Effector memory CD4-positive, alpha-beta T cell (primary cell): Measurements from ENCODE around the gene ZPBP.

Experiments used
- DNase-seq, 3 donors: peaks; one replicate each; pipeline ENCODE4 v3.0.0-alpha.2; 2020
- H3K27ac ChIP-seq: 2 replicates; pipeline ENCODE4 v1.7.0; 2013; ENCODE audit warnings: mild to moderate bottlenecking, low read length, moderate library complexity; ENCODE audit not compliant: insufficient read depth, poor library complexity, severe bottlenecking
- H3K27me3 ChIP-seq: replicated peaks from 2 replicates; pipeline ENCODE4 v1.7.0; 2013; ENCODE audit warnings: mild to moderate bottlenecking, low read length; ENCODE audit not compliant: insufficient read depth, control insufficient read depth, poor library complexity, severe bottlenecking
- H3K36me3 ChIP-seq: 2 replicates; pipeline ENCODE4 v1.7.0; 2013; ENCODE audit warnings: mild to moderate bottlenecking, low read length, moderate library complexity; ENCODE audit not compliant: control insufficient read depth, insufficient read depth
- H3K4me1 ChIP-seq: 2 replicates; pipeline ENCODE4 v1.7.0; 2013; ENCODE audit warnings: low read length, mild to moderate bottlenecking; ENCODE audit not compliant: control insufficient read depth, insufficient read depth, poor library complexity, severe bottlenecking
- H3K4me3 ChIP-seq: 2 replicates; pipeline ENCODE4 v1.7.0; 2013; ENCODE audit warnings: low read length, low read depth, mild to moderate bottlenecking; ENCODE audit not compliant: insufficient read depth, poor library complexity, severe bottlenecking
- H3K9me3 ChIP-seq: 2 replicates; pipeline ENCODE4 v1.7.0; 2013; ENCODE audit warnings: mild to moderate bottlenecking, low read length, moderate library complexity; ENCODE audit not compliant: control insufficient read depth

Gene ZPBP

DNA sequence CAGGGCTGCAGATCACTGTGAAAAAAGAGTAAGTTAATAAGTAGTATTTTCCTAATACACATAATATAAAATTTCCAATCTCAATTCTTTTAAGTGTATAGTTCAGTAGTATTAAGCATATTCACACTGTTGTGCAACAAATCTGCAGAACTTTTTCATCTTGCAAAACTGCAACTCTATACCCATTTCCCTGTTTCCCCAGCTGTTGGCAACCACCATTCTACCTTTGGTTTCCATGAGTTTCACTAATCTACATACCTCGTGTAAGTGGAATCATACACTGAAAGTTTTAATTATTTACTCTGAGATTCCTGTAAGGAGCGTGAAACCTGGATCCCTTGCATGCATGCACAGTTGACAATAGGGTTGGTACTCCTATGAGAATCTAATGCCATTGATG lies 155.4 kb downstream of the ZPBP start:
- Histone ChIP-seq H3K27ac (no peak overlapping the region), H3K27me3 (no peaks in the 10 kb centered on the region), H3K4me3 (no peak overlapping the region), H3K9me3 (peaks cover 5% of the 10 kb centered on the region), H3K4me1 (no peaks in the 10 kb centered on the region), H3K36me3 (no peaks in the 10 kb centered on the region)
- DNase-seq, result no peak

DNA sequence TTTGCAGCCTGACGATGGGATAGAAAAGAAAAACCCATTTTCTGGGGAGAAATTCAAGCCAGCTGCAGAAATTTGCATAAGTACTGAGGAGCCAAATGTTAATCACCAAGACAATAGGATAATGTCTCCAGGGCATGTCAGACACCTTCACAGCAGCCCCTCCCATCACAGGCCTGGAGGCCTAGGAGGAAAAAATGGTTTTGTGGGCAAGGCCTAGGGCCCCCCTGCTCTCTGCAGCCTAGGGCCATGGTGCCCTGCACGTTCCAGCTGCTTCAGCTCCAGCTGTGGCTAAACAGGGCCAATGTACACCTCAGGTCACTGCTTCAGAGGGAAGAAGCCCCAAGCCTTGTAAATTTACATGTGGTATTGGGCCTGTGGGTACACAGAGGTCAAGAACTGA lies 161.4 kb downstream of the ZPBP start:
- peaks cover 6% of the 10 kb centered on the region for H3K9me3 ChIP-seq
- no peaks in the 10 kb centered on the region for H3K4me1 ChIP-seq
- no peaks in the 10 kb centered on the region for H3K27me3 ChIP-seq
- no peak for DNase-seq
- H3K27ac ChIP-seq, result no peak overlapping the region
- H3K36me3 ChIP-seq, result no peaks in the 10 kb centered on the region
- H3K4me3 ChIP-seq, result no peak overlapping the region

DNA sequence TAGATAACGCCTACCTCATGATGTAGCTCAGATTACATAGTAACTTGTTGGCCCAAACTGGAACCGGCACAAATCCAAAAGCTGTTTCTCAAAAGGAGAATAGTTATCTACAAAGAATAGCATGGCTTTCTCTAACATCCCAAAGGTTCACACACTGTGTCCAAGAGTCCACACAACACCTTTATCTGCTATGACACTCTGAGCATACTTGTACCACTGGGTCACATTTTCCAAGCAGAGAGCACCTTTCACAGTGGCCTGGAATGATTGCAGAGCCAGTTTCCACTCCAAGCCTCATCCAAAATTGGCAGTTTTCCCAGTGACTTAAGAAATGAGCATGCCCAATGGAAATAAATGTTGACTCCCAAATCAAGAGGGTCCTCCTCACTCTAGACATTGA lies 164.3 kb downstream of the ZPBP start:
- Histone ChIP-seq H3K36me3 (no peaks in the 10 kb centered on the region), H3K9me3 (peaks cover 6% of the 10 kb centered on the region), H3K27ac (no peak overlapping the region), H3K27me3 (no peaks in the 10 kb centered on the region), H3K4me1 (no peaks in the 10 kb centered on the region), H3K4me3 (no peak overlapping the region)
- no peak for DNase-seq

DNA sequence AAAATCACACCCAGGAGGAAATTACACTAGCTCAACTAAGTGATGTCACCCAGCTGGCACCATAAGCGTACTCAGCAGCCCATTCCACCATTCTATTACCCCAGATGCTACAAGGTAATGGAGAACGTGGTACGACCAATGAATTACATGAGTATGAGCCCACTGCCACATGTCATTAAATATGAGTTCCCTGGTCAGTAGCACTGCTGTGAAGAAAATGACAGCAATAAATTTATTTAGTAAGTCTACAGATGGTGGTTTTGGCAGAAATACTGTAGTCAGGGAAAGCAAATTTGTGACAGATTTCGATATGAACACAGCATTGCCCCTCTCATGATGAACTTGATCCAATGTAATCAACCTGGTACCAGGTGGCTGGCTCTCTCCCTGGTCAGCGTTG lies 165.4 kb downstream of the ZPBP start:
- no peaks in the 10 kb centered on the region for H3K4me1 ChIP-seq
- no peak overlapping the region for H3K27ac ChIP-seq
- H3K9me3 ChIP-seq, result peaks cover 6% of the 10 kb centered on the region
- no peaks in the 10 kb centered on the region for H3K36me3 ChIP-seq
- DNase-seq, result no peak
- H3K4me3 ChIP-seq, result no peak overlapping the region
- H3K27me3 ChIP-seq, result no peaks in the 10 kb centered on the region

DNA sequence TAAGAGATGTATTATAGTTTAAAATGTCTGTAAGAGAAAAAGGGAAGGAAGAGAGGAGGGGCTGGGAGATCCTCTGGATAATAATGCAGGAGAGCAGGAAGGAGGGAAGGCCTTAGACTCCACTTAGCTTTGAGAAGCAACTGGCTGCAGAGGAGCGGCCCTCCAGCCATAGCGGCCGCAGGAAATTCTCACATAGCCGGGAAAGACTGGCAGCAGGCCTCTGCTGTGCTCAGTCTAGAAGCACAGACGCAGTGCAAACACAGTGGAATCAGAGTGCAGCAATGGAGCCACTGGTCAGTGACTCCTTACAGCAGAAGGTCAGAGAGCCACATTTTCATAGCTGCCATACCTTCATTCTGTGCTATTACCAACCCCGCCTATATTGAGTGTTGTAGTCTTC lies 166.3 kb downstream of the ZPBP start:
- Histone ChIP-seq H3K36me3 (no peaks in the 10 kb centered on the region), H3K4me3 (no peak overlapping the region), H3K27ac (no peak overlapping the region), H3K9me3 (peaks cover 4% of the 10 kb centered on the region), H3K4me1 (no peaks in the 10 kb centered on the region), H3K27me3 (no peaks in the 10 kb centered on the region)
- no peak for DNase-seq

DNA sequence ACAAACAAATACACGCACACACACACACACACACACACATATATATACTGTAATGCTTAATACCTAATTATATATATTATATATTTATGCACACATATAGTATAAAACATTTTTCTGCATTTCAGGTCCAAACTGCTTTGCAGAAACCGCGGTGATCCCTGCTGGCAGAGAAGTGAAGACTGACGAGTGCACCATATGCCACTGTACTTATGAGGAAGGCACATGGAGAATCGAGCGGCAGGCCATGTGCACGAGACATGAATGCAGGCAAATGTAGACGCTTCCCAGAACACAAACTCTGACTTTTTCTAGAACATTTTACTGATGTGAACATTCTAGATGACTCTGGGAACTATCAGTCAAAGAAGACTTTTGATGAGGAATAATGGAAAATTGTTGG lies 181.1 kb downstream of the ZPBP start:
- Histone ChIP-seq H3K4me1 (no peaks in the 10 kb centered on the region), H3K36me3 (no peaks in the 10 kb centered on the region), H3K27me3 (no peaks in the 10 kb centered on the region), H3K9me3 (no peaks in the 10 kb centered on the region), H3K4me3 (no peak overlapping the region), H3K27ac (no peak overlapping the region)
- DNase-seq, result no peak

DNA sequence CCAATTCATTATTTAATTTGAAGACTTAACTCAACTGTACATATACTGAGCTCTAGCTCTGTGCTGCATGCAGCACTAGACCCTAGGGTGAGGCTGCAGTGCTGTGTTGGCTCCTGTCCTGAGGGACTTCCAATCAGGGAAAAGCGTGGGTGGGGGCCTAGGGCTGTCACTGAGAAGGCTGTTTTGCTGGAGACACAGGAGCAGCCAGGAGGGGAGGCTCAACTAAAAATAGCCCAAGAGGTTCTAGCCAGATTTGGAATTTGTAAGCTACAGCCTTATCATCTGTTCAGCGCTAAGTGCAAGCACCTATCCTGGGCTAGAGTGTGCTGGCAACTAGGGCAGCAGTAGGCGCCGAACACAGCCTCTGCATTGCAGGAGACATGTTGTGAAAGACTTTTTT lies 198.5 kb downstream of the ZPBP start:
- no peaks in the 10 kb centered on the region for H3K36me3 ChIP-seq
- H3K27ac ChIP-seq, result no peak overlapping the region
- H3K4me3 ChIP-seq, result no peak overlapping the region
- no peaks in the 10 kb centered on the region for H3K4me1 ChIP-seq
- H3K27me3 ChIP-seq, result no peaks in the 10 kb centered on the region
- no peak for DNase-seq
- no peaks in the 10 kb centered on the region for H3K9me3 ChIP-seq

DNA sequence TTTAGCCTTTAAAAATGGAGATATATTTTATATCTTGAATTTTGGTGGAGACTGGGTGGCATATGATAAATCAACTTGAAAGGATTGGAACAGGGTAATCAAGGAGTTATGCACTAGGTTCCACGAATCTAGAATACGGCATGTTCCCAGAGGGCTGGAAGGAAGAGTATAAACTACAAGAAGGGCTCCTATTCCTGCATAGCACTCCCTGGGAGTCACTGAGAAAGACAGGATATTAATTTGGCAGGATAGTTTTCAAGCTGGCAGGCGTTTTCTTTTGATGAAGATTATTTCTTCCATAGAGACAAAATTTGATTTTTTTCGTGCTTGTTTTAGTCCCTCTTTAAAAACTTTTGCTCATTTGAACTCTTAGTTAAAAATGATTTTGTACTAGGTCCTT lies 199.9 kb downstream of the ZPBP start:
- no peak overlapping the region for H3K27ac ChIP-seq
- no peak for DNase-seq
- no peaks in the 10 kb centered on the region for H3K9me3 ChIP-seq
- H3K4me3 ChIP-seq, result no peak overlapping the region
- no peaks in the 10 kb centered on the region for H3K36me3 ChIP-seq
- no peaks in the 10 kb centered on the region for H3K4me1 ChIP-seq
- H3K27me3 ChIP-seq, result no peaks in the 10 kb centered on the region

DNA sequence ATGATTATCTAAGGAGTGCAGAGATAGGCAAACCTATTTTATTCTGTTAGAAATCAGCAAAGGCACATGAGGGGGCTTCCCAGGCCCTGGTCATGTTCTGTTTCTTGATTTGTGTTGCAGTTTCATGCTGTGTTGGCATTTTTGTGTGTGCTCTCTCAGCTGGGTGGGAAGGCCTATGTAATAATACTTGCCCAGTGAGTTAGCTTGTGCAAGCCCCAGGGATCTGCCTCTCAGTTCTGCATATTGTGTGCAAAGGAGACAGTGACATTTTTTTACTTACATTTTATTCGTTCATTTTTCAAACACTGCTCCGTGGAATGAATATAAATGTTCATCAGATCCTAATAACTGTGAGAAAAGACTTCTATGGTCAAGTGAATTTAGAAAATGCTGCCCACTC lies 200.6 kb downstream of the ZPBP start:
- H3K9me3 ChIP-seq, result no peaks in the 10 kb centered on the region
- no peak overlapping the region for H3K4me3 ChIP-seq
- no peak for DNase-seq
- no peak overlapping the region for H3K27ac ChIP-seq
- no peaks in the 10 kb centered on the region for H3K27me3 ChIP-seq
- H3K4me1 ChIP-seq, result no peaks in the 10 kb centered on the region
- H3K36me3 ChIP-seq, result no peaks in the 10 kb centered on the region
